NCI-H1092 treated with DMSO at 0.1 percent for 48 hours (cell line): ENCODE measurements around the gene SCUBE1.
"Not testable (repeated sequence)": the region's sequence is repeated elsewhere in the genome, so short reads cannot be mapped to it uniquely, and the experiment has no call there.

Experiments used
- DNase-seq: peaks from one replicate; lab custom pipeline; 2025; lab: John Stamatoyannopoulos, UW

The SCUBE1 gene

GRCh38 chr22:43356881-43357280 is 13.7 kb upstream of the SCUBE1 start:
- DNase-seq, result no peak

- not testable (repeated sequence) for DNase-seq
These were observed 12.5 kb upstream of the SCUBE1 start for GRCh38 chr22:43355688-43356087.

- no peak for DNase-seq
These were observed 8.8 kb upstream of the SCUBE1 start for GRCh38 chr22:43351966-43352345.

GRCh38 chr22:43349636-43350035 is 6.5 kb upstream of the SCUBE1 start:
- no peak for DNase-seq

- peak; percentile 2 for DNase-seq
These were observed 3.4 kb upstream of the SCUBE1 start for GRCh38 chr22:43346521-43346929.

GRCh38 chr22:43345761-43346301 is 2.7 kb upstream of the SCUBE1 start:
- no peak for DNase-seq

GRCh38 chr22:43345356-43345755 is 2.2 kb upstream of the SCUBE1 start:
- no peak for DNase-seq

GRCh38 chr22:43344520-43344787 is 1.3 kb upstream of the SCUBE1 start:
- no peak for DNase-seq

GRCh38 chr22:43343670-43344519 is 723 bp upstream of the SCUBE1 start:
- DNase-seq, result no peak

- DNase-seq, result no peak
These were observed 568 bp downstream of the SCUBE1 start for GRCh38 chr22:43342347-43343261.

- DNase-seq, result no peak
These were observed 1.6 kb downstream of the SCUBE1 start for GRCh38 chr22:43341565-43341964.

- DNase-seq, result no peak
These were observed 4.3 kb downstream of the SCUBE1 start for GRCh38 chr22:43338766-43339345.

GRCh38 chr22:43337946-43338345 is 5.2 kb downstream of the SCUBE1 start:
- DNase-seq, result no peak

GRCh38 chr22:43337385-43337784 is 5.8 kb downstream of the SCUBE1 start:
- no peak for DNase-seq

- DNase-seq, result no peak
These were observed 8.8 kb downstream of the SCUBE1 start for GRCh38 chr22:43334378-43334777.

GRCh38 chr22:43333978-43334377 is 9.2 kb downstream of the SCUBE1 start:
- DNase-seq, result no peak

GRCh38 chr22:43333156-43333555 is 10.0 kb downstream of the SCUBE1 start:
- DNase-seq, result no peak

GRCh38 chr22:43331698-43332097 is 11.5 kb downstream of the SCUBE1 start:
- no peak for DNase-seq

GRCh38 chr22:43331069-43331451 is 12.1 kb downstream of the SCUBE1 start:
- no peak for DNase-seq

GRCh38 chr22:43330178-43331068 is 12.7 kb downstream of the SCUBE1 start:
- no peak for DNase-seq

- DNase-seq, result no peak
These were observed 14.1 kb downstream of the SCUBE1 start for GRCh38 chr22:43329061-43329460.

GRCh38 chr22:43327157-43327438 is 16.1 kb downstream of the SCUBE1 start:
- DNase-seq, result no peak
